BE2C (cell line): ENCODE data around the gene SULT1B1.

Experiments used
- DNase-seq: peaks from one replicate; pipeline ENCODE4 v3.0.0-alpha.2; 2020
- H3K27me3 ChIP-seq: fragments of 250-450 bp; sonication (Bioruptor Pico); 2 replicates; pipeline ENCODE4 v1.5.1; 2020; ENCODE audit warnings: mild to moderate bottlenecking
- H3K36me3 ChIP-seq: fragments of 250-450 bp; sonication (Bioruptor Pico); 2 replicates; pipeline ENCODE4 v1.5.1; 2020; ENCODE audit warnings: mild to moderate bottlenecking
- H3K4me1 ChIP-seq: fragments of 250-450 bp; sonication (Bioruptor Pico); 2 replicates; pipeline ENCODE4 v1.5.1; 2020
- H3K4me3 ChIP-seq: 2 replicates; pipeline ENCODE4 v1.5.1; 2011; ENCODE audit warnings: low read depth, low read length
- H3K9me3 ChIP-seq: fragments of 250-450 bp; sonication (Bioruptor Pico); 2 replicates; pipeline ENCODE4 v1.5.1; 2020
- TF ChIP-seq, protein P1 (sequence below): IDR thresholded peaks from 2 replicates; pipeline ENCODE4 v1.5.1; 2012; ENCODE audit warnings: mild to moderate bottlenecking, low read depth, low read length

SULT1B1 gene

GRCh38 chr4:69744157-69744478 lies 16.3 kb downstream of the SULT1B1 start:
- DNase-seq: no peak
- TF ChIP-seq, protein P1, sequence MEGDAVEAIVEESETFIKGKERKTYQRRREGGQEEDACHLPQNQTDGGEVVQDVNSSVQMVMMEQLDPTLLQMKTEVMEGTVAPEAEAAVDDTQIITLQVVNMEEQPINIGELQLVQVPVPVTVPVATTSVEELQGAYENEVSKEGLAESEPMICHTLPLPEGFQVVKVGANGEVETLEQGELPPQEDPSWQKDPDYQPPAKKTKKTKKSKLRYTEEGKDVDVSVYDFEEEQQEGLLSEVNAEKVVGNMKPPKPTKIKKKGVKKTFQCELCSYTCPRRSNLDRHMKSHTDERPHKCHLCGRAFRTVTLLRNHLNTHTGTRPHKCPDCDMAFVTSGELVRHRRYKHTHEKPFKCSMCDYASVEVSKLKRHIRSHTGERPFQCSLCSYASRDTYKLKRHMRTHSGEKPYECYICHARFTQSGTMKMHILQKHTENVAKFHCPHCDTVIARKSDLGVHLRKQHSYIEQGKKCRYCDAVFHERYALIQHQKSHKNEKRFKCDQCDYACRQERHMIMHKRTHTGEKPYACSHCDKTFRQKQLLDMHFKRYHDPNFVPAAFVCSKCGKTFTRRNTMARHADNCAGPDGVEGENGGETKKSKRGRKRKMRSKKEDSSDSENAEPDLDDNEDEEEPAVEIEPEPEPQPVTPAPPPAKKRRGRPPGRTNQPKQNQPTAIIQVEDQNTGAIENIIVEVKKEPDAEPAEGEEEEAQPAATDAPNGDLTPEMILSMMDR: no peak
- Histone ChIP-seq H3K4me1 (no peaks in the 10 kb centered on the region), H3K9me3 (no peaks in the 10 kb centered on the region), H3K4me3 (no peak overlapping the region), H3K36me3 (no peaks in the 10 kb centered on the region), H3K27me3 (no peaks in the 10 kb centered on the region)

DNA sequence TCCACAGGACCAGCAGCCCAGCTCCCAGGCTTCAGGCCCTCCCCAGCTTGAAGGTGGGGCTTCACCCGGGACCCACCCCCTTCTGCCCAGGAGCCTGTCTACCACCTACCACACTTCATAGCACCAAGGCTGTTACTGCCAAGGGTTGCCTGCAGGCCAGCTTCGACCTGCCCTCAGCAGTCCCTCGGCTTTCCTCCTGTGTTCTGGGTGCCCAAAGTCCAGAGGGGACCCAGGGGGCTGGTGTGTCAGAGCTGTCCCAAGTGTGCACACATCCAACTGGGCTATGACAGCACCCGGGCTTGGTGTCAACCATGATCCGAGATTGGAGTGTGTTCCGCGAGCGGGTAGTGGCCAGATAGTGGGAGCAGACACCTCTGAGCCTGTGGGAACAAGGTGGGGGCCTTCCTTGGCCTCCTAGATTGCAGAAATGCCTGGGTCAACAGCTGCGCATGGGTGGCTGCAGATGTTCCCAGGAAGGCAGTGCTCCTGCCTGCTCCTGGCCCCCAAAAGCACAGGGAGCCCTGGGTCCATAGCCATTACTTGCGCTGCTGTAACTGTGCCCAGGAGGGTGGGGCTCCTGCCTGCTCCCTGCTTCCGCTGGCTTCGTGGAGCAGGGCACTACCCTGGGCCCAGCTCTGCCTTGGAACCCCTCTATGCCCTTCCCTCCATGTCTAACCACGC lies 16.8 kb downstream of the SULT1B1 start:
- DNase-seq: no peak
- TF ChIP-seq, protein P1: no peak
- Histone ChIP-seq H3K4me3 (no peak overlapping the region), H3K36me3 (no peaks in the 10 kb centered on the region), H3K27me3 (no peaks in the 10 kb centered on the region), H3K4me1 (no peaks in the 10 kb centered on the region), H3K9me3 (no peaks in the 10 kb centered on the region)

- no peaks in the 10 kb centered on the region for H3K36me3 ChIP-seq
- DNase-seq: no peak
- no peak overlapping the region for H3K4me3 ChIP-seq
- H3K27me3 ChIP-seq: no peaks in the 10 kb centered on the region
- no peaks in the 10 kb centered on the region for H3K4me1 ChIP-seq
- H3K9me3 ChIP-seq: no peaks in the 10 kb centered on the region
- TF ChIP-seq, protein P1: no peak
Measured at GRCh38 chr4:69742596-69742995, 17.8 kb downstream of the SULT1B1 start.

DNA sequence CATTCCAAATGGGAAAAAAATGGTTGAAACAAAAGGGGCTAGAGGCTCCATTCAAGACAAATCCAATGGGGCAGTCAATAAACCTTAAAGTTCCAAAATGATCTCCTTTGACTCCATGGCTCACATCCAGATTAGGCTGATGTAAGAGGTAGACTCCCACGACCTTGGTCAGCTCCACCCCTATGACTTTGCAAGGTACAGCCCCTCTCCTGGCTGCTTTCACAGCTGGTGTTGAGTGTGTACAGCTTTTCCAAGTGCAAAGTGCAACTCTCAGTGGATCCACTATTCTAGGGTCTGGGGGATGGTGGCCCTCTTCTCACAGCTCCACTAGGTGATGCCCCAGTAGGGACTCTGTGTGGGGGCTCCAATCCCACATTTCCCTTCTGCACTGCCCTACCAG lies 21.5 kb downstream of the SULT1B1 start:
- TF ChIP-seq, protein P1: no peak

GRCh38 chr4:69735119-69735518 lies 25.3 kb downstream of the SULT1B1 start:
- no peaks in the 10 kb centered on the region for H3K9me3 ChIP-seq
- no peaks in the 10 kb centered on the region for H3K36me3 ChIP-seq
- no peak overlapping the region for H3K4me3 ChIP-seq
- no peaks in the 10 kb centered on the region for H3K4me1 ChIP-seq
- no peak for DNase-seq
- TF ChIP-seq, protein P1: no peak
- H3K27me3 ChIP-seq: no peaks in the 10 kb centered on the region

More for the DNA sequence above, 21.5 kb downstream of the SULT1B1 start:
- H3K4me3 ChIP-seq: no peak overlapping the region
- H3K27me3 ChIP-seq: no peaks in the 10 kb centered on the region
- DNase-seq: no peak
- no peaks in the 10 kb centered on the region for H3K9me3 ChIP-seq
- no peaks in the 10 kb centered on the region for H3K4me1 ChIP-seq
- H3K36me3 ChIP-seq: no peaks in the 10 kb centered on the region

DNA sequence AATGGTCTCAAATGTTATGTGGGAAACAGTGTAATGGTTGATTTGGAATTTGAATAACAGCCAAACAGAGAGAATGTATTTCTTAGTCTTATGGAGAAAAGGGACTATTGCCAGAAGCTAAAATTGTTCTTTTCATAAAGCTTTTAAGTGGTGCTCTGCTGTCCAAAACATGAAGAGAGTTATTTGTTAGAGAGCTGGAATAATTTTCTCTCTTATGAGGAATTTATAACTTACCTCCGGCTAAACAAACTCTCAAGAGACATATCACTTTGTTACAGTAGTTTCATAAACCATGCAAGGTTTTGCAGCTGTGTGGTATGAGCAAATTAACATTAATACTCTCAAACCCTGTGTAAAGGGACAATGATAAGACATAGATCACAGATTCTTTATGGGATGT lies 28.6 kb downstream of the SULT1B1 start:
- no peak for DNase-seq
- Histone ChIP-seq H3K4me1 (no peaks in the 10 kb centered on the region), H3K27me3 (no peaks in the 10 kb centered on the region), H3K9me3 (no peaks in the 10 kb centered on the region), H3K36me3 (no peaks in the 10 kb centered on the region), H3K4me3 (no peak overlapping the region)
- TF ChIP-seq, protein P1: no peak
